Myocyte (in vitro differentiated cells): ENCODE results near the gene CPSF4L. TPM values are rescaled to one million over a fixed set of nuclear protein-coding genes. Genes with fewer than 3 reads are reported as not detected.
A peak's percentile ranks its signal among the peaks of the same experiment; 100 is the strongest.
"Not testable (repeated sequence)": the region's sequence is repeated elsewhere in the genome, so short reads cannot be mapped to it uniquely, and the experiment has no call there.

Experiments
- DNase-seq: peaks from one replicate; pipeline ENCODE4 v3.0.0-alpha.2; 2012; ENCODE audit warnings: low read depth
- total RNA-seq: library from RNA; depleted of rRNA; stranded (reverse); fragments of >200 nt; gene quantifications from 2 replicates; pipeline ENCODE4 v1.2.3, GENCODE V29; 2014

CPSF4L gene
- total RNA-seq, 1 donor from 2014 or later = not detected

GRCh38 chr17:73269791-73270190, 8.1 kb upstream of the CPSF4L start:
- DNase-seq = no peak

GRCh38 chr17:73269329-73269615, 7.6 kb upstream of the CPSF4L start:
- DNase-seq = no peak

GRCh38 chr17:73268582-73269328, 7.1 kb upstream of the CPSF4L start:
- peak; percentile 85 for DNase-seq

GRCh38 chr17:73267648-73268537, 6.2 kb upstream of the CPSF4L start:
- DNase-seq = peak; percentile 47

GRCh38 chr17:73266796-73267195, 5.1 kb upstream of the CPSF4L start:
- no peak for DNase-seq

GRCh38 chr17:73265646-73266640, 4.3 kb upstream of the CPSF4L start:
- no peak for DNase-seq

GRCh38 chr17:73264448-73264847, 2.8 kb upstream of the CPSF4L start:
- not testable (repeated sequence) for DNase-seq

- DNase-seq = no peak
These were observed 1.3 kb upstream of the CPSF4L start for GRCh38 chr17:73262676-73263642.

- DNase-seq = no peak
These were observed 434 bp upstream of the CPSF4L start for GRCh38 chr17:73261952-73262675.

- DNase-seq = no peak
These were observed 4.2 kb downstream of the CPSF4L start for GRCh38 chr17:73257516-73257915.

- DNase-seq = no peak
These were observed 5.5 kb downstream of the CPSF4L start for GRCh38 chr17:73256220-73256619.

- DNase-seq = peak; percentile 47
These were observed 6.0 kb downstream of the CPSF4L start for GRCh38 chr17:73255671-73256181.

- no peak for DNase-seq
These were observed 9.8 kb downstream of the CPSF4L start for GRCh38 chr17:73251871-73252270.

- DNase-seq = no peak
These were observed 10.6 kb downstream of the CPSF4L start for GRCh38 chr17:73250851-73251640.

GRCh38 chr17:73249700-73250099, 12.0 kb downstream of the CPSF4L start:
- DNase-seq = no peak

GRCh38 chr17:73248532-73248931, 13.1 kb downstream of the CPSF4L start:
- DNase-seq = no peak

GRCh38 chr17:73247726-73248125, 14.0 kb downstream of the CPSF4L start:
- no peak for DNase-seq

GRCh38 chr17:73240561-73240960, 21.1 kb downstream of the CPSF4L start:
- no peak for DNase-seq
